Dedifferentiated amniotic fluid mesenchymal stem cell (primary cell): ENCODE measurements around the gene GALNT18.

Experiments
- DNase-seq: peaks from one replicate; pipeline ENCODE4 v3.0.0-alpha.2; 2016; ENCODE audit errors: extremely low spot score

The GALNT18 gene

GRCh38 chr11:11268119-11268518 is 353.7 kb downstream of the GALNT18 start:
- DNase-seq = no peak

- no peak for DNase-seq
Measured at GRCh38 chr11:11267312-11267711, 354.5 kb downstream of the GALNT18 start.

GRCh38 chr11:11265994-11266606 is 355.7 kb downstream of the GALNT18 start:
- no peak for DNase-seq

- DNase-seq = no peak
Measured at GRCh38 chr11:11265320-11265719, 356.5 kb downstream of the GALNT18 start.

GRCh38 chr11:11263238-11264005 is 358.4 kb downstream of the GALNT18 start:
- DNase-seq = no peak

- DNase-seq = no peak
Measured at GRCh38 chr11:11262171-11262920, 359.5 kb downstream of the GALNT18 start.

- no peak for DNase-seq
Measured at GRCh38 chr11:11261629-11262028, 360.2 kb downstream of the GALNT18 start.

- no peak for DNase-seq
Measured at GRCh38 chr11:11260903-11261302, 360.9 kb downstream of the GALNT18 start.

- no peak for DNase-seq
Measured at GRCh38 chr11:11253995-11254394, 367.8 kb downstream of the GALNT18 start.

- DNase-seq = no peak
Measured at GRCh38 chr11:11253497-11253896, 368.3 kb downstream of the GALNT18 start.

GRCh38 chr11:11252403-11252802 is 369.4 kb downstream of the GALNT18 start:
- DNase-seq = no peak

- DNase-seq = no peak
Measured at GRCh38 chr11:11251394-11251970, 370.3 kb downstream of the GALNT18 start.

- no peak for DNase-seq
Measured at GRCh38 chr11:11250470-11250869, 371.3 kb downstream of the GALNT18 start.

GRCh38 chr11:11247576-11247975 is 374.2 kb downstream of the GALNT18 start:
- no peak for DNase-seq

- DNase-seq = no peak
Measured at GRCh38 chr11:11247086-11247485, 374.7 kb downstream of the GALNT18 start.

- no peak for DNase-seq
Measured at GRCh38 chr11:11246166-11246565, 375.6 kb downstream of the GALNT18 start.

GRCh38 chr11:11245453-11245852 is 376.4 kb downstream of the GALNT18 start:
- DNase-seq = no peak

- DNase-seq = no peak
Measured at GRCh38 chr11:11244470-11245080, 377.2 kb downstream of the GALNT18 start.

- no peak for DNase-seq
Measured at GRCh38 chr11:11243590-11244469, 378.0 kb downstream of the GALNT18 start.

GRCh38 chr11:11243209-11243589 is 378.6 kb downstream of the GALNT18 start:
- DNase-seq = no peak

- DNase-seq = no peak
Measured at GRCh38 chr11:11241284-11241683, 380.5 kb downstream of the GALNT18 start.
